Left renal cortex interstitium (tissue), 4 donors: ENCODE results near the gene LPIN3. TPM values are rescaled to one million over a fixed set of nuclear protein-coding genes. Genes with fewer than 3 reads are reported as not detected.

Experiments used
- DNase-seq, 4 donors: peaks; one replicate each; pipeline ENCODE4 v3.0.0-alpha.2; 2013; ENCODE audit warnings: low read depth in 4 of 4, low spot score in 2 of 4, missing footprints in 1 of 4
- polyA plus RNA-seq, 4 donors: library from polyadenylated mRNA; unstranded; fragments of 120-200 nt; gene quantifications; one replicate each; pipeline ENCODE4 v1.2.1, GENCODE V29; 2013; ENCODE audit not compliant: insufficient read length in 4 of 4

LPIN3 gene
- polyA plus RNA-seq, 4 donors, result 8.0 to 22.6 (median 13.8) TPM

DNA sequence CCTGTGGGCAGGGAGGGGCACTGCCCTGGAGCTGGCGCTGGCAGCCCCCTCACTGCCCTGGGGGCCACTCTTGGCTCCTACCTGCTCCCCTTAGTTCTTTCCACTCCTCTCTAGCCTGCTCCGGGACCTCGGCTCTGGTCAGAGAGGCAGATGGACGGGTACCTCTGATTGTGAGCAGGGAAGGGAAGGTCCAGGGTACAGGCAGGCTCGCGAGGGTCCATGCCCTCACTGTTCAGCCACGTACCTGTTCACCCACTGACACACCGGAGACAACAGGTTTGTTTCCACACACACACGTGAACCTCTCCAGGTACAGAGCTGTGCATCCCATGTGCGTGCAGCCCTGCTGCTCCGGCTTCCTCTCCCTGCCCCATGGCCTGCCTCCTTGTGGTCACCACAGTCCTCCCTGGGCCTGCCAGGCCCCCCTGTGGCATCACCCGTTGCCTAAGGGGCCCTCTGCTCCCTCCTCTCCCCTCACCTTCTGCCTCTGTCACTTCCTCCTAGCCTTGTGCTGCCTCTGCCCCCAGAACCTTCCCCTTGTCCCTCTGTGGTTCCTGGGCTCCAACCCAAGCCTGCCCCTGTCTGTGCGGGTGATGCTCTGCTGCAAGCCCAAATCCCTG is 23.7 kb downstream of the LPIN3 start:
- DNase-seq, result no peak

DNA sequence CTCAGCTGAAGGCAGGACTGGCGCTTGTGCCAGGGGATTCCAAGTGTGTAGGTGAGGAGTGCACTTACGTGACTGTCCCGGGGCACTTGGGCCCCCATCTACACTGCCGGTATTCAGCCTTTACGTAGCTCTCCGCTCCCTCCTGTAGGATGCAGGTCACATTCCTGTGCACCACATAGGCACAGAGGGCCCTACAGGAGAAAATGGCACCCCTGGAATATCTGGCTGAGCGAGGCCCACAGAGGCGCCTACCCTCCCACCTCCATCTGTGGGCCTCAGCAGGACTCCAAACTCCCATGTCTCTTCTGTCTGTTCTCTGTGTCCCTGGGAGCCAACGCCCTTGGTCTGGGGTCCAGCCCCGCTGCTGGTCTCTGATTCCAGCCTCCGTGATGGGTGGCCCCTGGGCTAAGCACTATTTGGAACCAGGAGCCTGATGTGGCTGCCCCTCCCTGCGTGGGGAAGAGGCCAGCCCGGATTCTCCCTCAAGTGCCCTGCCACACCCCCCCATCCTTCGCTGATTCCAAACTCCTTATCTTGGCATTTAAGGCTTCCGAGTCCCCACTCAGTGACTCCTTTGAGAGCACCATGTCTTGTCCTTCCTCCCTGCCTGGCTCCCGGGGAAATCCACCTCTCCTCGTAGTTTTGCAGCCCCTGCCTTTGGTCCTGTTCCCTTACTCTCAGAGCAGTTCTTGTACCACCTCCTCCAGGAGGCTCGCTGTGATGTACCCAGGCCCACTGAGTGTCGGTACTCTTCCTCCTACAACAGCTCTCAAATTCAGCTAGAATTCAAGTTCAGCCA is 24.5 kb downstream of the LPIN3 start:
- DNase-seq, result no peak

DNA sequence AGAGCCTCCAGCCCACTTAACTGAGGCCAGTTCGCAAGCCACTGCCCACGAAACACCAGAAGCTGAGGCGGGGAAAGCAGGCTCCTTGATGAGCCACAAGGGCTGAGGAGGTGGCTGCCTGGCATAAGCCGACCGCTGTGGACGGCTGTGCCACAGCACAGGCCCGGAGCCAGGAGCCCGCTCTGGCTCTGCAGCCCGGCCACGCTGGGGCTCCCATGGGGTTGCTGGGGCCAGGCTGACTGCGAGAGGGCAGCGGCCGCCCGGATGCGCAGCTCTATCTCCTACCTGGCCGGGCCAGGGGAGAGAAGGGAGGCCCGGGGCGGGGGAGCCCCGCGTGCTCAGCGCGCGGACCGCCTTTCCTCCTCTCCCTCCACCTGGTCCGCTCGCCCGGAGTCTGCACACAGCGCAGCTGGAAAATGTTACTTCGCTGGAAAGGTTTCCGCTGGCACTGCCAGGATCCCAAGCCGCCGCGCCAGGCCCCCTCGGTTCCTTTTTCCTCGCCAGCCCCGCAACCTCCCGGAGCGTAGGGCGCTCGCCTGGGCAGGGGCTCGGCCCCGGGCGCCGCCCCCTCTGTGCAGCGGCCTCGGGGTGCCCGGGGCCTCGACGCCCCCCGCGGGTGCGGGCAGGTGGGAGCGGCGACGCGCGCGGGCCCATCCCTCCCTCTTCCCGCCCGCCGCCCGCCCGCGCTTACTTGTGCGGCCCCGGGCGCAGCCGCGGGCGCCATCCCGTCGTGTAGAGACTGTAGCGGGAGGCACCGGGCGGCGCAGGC is 25.3 kb downstream of the LPIN3 start:
- DNase-seq, result no peak

DNA sequence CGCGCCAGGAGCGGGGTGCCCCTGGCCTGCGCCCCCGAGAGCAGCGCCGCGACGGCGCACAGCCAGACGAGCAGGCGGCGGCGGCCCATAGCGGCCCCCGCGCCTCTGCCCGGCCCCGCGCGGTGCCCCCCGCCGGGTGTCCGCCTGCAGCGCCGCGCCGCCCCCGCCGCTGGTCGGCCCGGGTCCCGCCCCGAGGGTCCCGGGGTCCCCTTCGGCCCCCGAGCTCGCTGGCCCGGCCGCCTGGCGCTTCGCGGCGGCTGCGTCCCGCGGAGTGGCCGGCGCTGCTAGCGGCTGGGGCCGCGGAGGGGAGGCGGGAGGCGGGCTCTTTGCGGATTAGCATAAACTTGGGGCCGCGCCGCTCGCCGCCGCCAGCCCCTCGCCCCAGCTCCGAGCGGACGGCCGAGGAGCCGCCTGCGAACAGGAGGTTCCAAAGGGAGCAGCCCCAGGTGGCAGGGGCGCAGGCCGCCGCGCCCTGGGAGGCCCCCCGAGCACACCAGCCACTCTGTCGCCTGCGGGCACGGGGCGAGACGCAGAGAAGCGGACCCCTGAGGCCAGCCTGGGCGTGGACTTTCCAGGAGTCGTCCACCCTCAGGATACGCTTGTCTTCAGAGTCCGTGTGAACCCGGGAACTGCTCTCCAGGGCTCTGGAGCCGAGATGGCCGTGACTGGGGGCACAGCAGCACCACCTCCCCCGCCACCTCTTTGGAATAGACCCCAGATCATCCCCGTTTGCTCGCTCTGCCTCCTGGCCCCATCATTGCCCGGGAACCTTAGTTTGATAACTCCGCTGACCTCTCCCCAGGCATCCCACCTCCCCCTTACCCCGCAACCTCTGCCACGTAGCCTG is 26.1 kb downstream of the LPIN3 start, which contains the start of gene EMILIN3:
TSS of gene EMILIN3 (minus strand) at position 273 of the 847 bp plus-strand sequence. CDS start at position 89, 184 bp downstream.
- no peak for DNase-seq

DNA sequence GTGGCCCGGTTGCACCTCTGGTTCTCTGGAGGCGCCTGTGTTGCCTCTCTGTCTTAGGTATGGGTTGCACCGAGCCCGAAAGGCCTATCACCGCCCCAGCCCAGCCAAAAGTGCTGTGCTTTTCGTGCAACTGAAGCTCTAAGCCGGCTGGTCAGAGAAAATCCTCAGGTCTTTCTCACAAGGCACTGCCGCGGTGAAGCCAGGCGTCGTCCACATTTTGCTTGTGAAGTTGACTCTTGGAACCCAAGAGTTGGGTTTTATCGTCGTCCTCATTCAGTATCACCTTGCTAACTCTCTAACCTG is 26.7 kb downstream of the LPIN3 start:
- no peak for DNase-seq

DNA sequence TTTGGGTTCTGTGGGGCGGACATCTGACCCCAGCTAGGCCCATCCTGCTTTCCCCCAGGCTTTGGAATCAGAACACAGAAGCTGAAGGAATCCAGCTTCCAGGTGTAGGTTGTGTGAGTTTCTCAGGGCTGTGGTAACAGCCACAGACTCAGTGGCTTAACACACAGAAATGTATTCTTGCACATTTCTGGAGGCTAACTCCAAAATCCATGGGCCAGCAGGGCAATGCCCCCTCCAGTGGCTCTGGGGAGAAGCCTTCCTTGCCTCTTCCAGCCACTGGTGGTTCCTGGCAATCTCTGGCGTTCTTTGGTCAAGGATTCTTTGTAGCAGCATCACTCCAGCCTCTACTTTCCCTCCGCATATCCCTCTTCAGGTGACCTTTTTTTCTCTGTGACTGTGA is 27.3 kb downstream of the LPIN3 start:
- no peak for DNase-seq

DNA sequence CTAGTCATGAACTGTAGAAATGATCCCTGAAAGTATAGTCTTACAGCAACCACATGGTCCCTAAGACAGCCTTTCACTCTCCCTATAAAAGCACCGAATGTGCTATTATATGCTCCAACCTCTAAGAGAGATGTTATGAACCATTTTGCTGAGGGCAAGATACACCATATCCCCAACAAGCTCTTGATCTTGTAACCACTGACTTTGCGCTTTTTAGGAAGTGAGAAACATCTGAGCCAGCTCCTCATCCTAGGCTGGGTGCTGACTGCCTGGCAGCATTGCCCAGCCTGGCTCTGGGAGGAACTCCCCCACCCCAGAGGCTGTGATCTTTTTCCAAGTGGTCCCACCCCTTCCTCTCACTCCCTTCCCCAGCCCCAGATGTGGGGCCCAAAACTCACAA is 29.1 kb downstream of the LPIN3 start:
- DNase-seq, result no peak

DNA sequence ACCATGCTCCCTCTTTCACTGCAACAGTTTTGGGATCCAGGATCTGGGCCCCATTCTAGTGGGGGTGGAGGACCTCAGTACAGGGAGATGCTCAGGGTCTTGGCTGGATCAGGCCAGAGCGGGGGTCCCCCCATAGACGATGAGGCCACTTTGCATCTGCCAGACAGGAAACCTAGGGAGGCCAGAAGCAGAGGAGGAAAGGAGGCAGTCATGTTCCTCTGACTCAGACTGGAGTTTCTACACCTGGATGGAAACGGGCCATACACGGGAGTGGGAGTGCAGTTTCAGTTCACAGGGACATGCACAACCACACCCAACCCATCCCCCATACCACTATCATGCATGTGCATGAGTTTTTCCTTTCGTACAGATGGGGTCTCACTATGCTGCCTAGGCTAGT is 29.6 kb downstream of the LPIN3 start:
- no peak for DNase-seq

DNA sequence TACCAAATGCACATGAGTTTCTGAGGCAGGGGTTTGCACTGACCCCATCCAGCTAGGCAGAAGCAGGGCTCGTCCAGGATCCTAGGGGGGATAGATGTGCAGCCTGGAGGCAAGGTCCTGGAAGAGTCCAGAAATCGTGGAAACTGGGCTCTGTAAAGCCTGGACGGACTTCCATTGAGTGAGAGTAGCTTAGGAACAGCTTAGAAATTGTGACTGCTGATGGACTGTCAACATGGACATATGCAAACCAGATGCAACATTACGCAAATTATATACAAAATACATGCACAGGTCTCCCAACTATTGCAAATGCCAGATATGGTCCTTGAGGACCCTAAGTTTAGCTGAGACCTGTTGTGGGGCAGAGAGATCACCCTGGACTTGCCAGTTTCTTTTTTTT is 30.8 kb downstream of the LPIN3 start:
- DNase-seq, result no peak

DNA sequence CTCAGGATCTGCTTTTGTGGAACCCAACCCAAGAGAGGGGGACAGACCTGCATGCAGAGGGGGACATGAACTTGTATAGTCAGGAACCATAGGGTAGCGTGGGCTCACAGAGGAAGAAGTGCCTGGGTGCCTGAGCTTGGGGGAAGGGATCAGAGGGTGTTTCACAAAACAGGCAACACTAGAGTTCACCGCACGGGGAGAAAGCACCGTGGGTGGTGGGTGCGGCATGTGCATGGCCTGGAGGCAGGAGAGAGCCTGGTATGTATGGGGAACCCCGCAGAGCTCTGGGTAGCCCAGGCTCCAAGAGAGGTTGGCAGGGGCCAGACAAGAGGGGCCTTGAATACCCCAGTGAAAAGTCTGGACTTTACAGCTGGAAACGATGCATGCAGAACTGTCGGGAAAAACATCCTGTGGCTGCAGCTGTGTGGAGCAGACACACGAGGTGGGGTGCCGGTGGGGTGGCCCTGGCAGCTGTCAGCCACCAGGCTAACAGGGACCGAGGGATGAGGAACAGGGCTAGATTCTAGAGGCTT is 32.7 kb downstream of the LPIN3 start:
- DNase-seq, result no peak

DNA sequence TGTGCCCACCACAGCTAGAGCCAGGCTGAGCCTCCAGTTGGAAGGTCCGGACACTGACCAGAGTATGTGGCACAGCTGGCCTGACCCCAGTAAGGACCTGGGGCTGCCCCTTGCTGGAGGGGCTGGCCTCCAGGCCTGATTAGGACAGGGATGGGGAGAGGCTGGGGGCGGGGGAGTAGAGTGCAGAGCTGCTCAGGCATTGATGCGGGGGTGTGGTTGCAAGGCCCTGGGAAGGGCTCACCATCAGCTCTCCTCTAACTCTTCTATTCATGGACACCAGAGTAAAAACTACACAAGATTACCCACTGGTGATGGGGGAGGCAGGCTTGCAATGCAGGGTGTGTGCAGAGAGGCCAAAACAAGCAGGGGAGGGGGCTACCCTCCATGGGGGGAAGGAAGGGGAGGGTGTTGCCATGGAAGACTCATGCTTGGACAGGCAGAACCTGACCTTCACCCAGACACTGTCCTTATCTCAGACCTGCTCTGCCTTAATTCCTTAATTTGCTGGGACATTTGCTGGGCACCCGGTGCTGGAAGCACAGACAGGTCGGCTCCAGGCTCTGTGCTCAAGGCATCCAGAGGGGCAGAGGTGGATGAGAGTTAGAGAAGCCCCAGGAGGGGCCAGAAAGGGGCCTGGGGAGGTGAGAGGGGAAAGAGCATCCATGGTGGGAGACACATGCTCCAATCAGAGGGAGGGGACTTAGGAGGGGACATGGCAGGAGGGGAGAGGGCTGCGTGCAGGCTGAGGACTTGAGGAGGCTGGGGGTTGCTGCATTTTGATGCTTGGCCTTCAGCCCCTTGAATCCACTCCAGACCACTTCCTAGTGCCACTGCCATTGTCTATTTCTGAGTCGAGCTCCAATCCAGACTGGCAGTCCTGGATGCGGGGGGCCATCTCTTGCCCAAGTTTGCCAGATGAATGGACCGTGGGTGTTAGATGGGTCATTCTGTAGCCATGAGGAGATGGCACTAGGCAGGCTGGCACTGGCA is 33.6 kb downstream of the LPIN3 start:
- no peak for DNase-seq

DNA sequence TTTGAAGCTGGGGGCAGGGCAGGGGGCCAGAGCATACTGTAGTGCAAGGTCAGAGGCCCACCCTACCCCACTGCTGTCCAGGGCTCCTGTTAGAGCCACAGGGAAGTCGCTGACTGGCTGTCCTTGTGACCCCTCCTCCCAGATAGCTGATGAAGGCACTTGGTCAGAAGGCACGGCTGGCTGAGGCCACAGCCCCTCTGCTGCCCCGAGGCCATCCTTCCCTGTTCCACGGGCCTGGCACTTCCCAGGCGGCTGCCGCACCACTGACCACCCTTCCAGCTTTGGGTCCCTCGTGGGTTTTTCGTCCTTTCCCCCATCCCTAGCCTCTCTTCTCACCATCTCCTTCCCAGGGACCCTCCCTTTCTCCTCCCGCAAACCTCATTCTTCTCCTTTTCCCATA is 35.2 kb downstream of the LPIN3 start:
- DNase-seq, result no peak

DNA sequence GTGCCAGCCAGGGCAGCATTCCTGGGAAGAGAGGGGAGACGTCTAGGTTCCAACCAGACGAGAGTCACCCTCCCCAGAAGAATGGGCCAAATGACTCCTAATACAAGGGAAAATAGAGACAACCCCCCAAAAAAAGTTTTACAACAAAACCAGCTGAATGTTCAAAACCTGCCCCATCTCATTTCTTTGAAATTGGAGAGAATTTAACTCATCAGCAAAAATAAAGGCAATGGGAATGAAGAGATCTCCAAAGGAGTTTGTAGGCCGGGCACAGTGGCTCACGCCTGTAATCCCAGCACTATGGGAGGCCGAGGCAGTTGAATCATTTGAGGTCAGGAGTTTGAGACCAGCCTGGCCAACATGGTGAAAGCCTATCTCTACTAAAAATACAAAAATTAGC is 35.7 kb downstream of the LPIN3 start:
- DNase-seq, result no peak

DNA sequence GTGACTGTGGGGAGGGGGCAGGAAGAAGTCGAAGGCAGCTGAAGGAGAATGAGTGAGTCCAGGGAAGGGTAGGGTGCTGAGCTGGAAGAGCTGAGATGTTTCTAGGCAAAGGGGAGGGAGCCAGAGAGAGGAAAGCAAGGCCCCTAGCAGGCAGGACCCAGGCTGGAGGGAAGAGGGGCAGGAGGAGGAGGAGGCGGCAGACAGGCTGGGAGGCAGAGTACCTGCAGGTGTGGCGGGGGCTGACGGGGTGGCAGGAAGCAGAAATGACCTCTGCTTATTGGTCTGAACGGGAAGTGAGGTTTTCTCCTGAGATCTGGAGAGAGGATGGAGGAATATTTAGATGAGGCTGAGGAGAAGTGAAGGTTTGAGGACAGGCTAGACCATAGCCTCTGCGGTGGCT is 36.7 kb downstream of the LPIN3 start:
- DNase-seq, result no peak

DNA sequence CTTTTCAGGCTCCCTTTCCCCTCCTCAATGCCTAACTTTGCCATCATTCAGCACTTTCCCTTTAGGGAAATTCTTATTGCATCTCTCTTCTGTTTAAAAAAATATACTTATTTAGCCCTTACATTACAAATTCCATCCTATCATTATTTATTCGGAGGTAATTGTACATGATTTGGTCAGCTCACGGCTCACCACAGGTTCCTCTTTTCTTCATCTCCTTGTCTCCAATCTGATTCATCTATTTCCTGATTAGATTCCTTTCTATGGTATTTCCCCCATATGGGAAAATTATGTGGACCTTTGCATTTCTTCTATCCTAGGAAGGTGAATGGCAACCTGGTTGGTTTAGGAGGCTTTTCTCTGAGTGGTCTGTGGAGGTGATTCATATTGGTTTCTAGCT is 38.9 kb downstream of the LPIN3 start:
- DNase-seq, result no peak

DNA sequence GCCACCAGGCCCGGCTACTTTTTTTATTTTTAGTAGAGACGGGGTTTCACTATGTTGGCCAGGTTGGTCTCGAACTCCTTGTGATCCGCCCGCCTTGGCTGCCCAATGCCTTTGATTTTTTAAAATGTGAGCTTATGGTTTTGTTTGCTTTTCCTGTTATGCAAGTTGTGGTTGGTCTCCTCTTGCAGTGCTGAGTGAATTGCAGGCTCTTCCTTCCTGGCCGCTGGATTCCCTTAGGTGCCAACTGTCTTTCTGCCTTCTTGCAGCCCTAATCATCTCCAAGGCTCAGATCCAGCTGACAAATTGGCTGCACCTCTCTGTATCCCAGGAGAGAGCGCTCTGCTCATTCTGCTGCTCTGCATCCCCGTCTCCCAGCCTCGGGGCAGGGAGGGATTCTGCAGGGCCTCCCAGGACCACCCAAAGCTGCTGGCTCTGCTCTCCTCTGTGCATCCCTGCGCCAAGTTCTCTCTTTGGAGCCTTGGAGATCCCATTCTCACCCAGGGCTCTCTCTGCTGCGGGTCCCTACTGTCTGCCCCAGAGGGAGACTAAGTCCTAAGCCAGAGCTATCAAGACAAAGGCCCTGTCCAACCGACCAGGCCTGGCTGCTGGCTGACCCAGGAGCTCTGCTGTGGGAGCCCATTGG is 40.1 kb downstream of the LPIN3 start:
- DNase-seq, result no peak

DNA sequence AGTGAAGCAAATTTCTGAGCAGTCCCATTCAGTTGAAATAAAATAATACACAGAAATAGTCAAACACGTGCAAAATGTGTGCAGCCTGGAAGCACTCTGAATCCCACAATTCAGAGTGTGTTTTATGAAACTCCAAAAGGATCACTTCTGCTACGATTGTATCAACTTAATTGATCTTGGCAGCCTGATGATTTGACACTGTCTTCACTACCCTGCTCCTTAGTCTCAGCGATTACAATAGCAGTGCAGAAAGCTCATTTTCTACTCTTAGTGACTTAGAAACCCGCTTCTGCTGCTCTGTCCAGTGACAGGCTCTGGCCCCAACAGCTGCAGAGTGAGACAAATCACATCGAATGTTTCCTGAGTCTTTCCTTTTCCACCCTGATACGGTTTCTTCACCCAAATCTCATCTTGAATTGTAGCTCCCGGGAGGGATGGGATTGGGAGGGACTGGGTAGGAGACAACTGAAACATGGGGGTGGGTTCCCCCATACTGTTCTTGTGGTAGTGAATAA is 42.2 kb downstream of the LPIN3 start:
- DNase-seq, result no peak

DNA sequence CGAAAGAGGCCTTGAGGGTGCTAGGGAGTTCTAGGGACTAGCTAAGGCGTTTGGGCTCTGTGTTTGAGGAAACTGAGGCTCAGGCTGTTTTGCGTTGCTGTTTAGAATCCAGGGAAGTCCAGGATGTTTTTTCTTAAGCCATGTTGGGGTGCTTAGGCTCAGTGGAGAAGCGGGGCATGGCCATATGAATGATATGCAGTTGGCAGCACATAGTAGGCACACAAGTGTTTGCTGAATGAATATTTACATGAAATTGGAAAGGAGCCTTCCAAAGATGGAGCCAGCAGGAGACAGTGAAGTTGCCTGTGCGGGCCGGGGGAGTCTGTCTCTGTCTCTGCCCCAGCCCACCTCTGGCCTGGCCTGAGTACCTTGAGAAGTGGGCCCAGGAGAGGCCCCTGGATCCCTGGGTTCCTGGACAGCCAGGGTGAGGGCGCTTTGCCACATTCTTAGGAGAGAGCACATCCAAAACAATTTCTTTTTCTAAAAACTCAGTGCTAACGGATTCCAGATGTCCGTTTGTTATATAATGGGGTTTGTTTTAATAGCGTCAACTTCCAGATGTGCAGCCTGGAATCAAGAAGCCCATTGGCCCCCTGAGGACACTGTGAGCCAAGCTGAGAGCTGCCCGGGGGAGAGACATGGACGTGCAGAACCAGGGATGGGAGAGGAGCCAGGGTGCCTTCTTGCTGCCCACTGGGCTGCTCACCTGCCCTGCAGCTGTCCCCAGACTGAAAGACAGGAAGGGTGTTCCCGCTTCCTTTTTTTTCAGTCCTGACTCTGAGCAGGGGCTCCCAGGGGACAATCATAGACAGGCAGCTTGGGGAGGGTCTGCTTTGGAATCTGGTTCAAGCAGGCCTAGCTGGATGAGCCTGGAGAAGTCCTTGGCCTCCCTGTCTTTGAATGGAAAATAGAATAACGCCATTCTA is 46.1 kb downstream of the LPIN3 start:
- DNase-seq, result no peak
